ENCODE data around the gene ECT2L.

ECT2L gene

DNA sequence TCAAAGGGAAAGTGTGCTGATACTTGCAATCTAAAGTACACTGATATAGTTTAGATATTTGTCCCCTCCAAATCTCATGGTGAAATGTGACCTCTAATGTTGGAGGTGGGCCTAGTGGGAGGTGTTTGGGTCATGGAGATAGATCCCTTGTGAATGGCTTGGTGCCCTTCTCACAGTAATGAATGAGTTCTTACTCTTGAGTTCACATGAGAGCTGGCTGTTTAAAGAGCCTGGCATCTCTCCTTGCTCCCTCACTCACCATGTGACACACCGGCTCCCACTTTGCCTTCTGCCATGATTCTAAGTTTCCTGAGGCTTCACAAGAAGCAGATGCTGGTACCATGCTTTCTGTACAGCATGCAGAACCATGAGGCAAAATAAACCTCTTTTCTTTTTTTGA is 114.1 kb downstream of the ECT2L start:
- Histone ChIP-seq H3K27ac (ENCODE audit: low read length) (no peak overlapping the region), H3K27me3 (ENCODE audit: low read depth, low read length) (no peaks in the 10 kb centered on the region), H3K36me3 (replicated peaks; ENCODE audit: low read depth, low read length) (peaks cover 18% of the 10 kb centered on the region), H3K9ac (ENCODE audit: low read length) (no peak overlapping the region), H3K4me3 (ENCODE audit: low read length) (no peak overlapping the region), H3K4me1 (ENCODE audit: low read length) (peaks cover 6% of the 10 kb centered on the region; the same call in 1 of the 2 replicates), H3K4me2 (ENCODE audit: low read length) (no peak overlapping the region), H3K79me2 (ENCODE audit: low read length) (no peaks in the 10 kb centered on the region), H4K20me1 (ENCODE audit: insufficient read depth, low read length) (no peaks in the 10 kb centered on the region), H2AFZ (ENCODE audit: low read depth, low read length) (no peak overlapping the region), H3K9me3 (ENCODE audit: insufficient read depth, low read length) (no peaks in the 10 kb centered on the region)
- TF ChIP-seq EZH2phosphoT487 (IDR thresholded peaks at IDR 0.05; ENCODE audit: low read depth) = no peak
- TF ChIP-seq, protein P1, sequence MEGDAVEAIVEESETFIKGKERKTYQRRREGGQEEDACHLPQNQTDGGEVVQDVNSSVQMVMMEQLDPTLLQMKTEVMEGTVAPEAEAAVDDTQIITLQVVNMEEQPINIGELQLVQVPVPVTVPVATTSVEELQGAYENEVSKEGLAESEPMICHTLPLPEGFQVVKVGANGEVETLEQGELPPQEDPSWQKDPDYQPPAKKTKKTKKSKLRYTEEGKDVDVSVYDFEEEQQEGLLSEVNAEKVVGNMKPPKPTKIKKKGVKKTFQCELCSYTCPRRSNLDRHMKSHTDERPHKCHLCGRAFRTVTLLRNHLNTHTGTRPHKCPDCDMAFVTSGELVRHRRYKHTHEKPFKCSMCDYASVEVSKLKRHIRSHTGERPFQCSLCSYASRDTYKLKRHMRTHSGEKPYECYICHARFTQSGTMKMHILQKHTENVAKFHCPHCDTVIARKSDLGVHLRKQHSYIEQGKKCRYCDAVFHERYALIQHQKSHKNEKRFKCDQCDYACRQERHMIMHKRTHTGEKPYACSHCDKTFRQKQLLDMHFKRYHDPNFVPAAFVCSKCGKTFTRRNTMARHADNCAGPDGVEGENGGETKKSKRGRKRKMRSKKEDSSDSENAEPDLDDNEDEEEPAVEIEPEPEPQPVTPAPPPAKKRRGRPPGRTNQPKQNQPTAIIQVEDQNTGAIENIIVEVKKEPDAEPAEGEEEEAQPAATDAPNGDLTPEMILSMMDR (IDR thresholded peaks at IDR 0.05; ENCODE audit: low read depth, low read length) = no peak

DNA sequence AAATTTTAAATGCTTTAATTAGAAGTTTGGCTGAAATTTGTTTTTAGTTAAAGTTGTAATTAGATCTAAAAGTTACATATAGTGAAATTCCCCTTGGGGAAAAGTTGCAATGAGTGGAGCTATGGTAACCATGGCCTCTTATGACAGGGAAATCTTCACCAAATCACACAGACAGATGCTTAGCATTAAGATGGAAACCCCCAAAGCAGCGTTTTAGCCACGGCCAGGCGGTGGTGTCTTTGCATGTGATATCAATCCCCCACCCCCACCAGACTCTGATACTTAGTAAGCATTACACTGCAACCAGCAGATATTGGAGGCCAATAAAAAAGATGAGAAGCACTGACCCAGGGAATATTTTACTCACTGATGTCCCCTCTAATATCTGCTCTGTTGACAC is 116.4 kb downstream of the ECT2L start:
- no peaks in the 10 kb centered on the region for H3K79me2 ChIP-seq (ENCODE audit: low read length)
- no peak overlapping the region for H3K4me3 ChIP-seq (ENCODE audit: low read length)
- H3K9ac ChIP-seq (ENCODE audit: low read length) = no peak overlapping the region
- no peak overlapping the region for H2AFZ ChIP-seq (ENCODE audit: low read depth, low read length)
- H3K9me3 ChIP-seq (ENCODE audit: insufficient read depth, low read length) = no peaks in the 10 kb centered on the region
- H3K36me3 ChIP-seq (replicated peaks; ENCODE audit: low read depth, low read length) = peaks cover 16% of the 10 kb centered on the region
- TF ChIP-seq, protein P1 (IDR thresholded peaks at IDR 0.05; ENCODE audit: low read depth, low read length) = no peak
- no peak for TF ChIP-seq EZH2phosphoT487 (IDR thresholded peaks at IDR 0.05; ENCODE audit: low read depth)
- no peak overlapping the region for H3K27ac ChIP-seq (ENCODE audit: low read length)
- H3K4me1 ChIP-seq (ENCODE audit: low read length) = peaks cover 3% of the 10 kb centered on the region; the same call in 1 of the 2 replicates
- no peaks in the 10 kb centered on the region for H4K20me1 ChIP-seq (ENCODE audit: insufficient read depth, low read length)
- no peak overlapping the region for H3K4me2 ChIP-seq (ENCODE audit: low read length)
- no peaks in the 10 kb centered on the region for H3K27me3 ChIP-seq (ENCODE audit: low read depth, low read length)

DNA sequence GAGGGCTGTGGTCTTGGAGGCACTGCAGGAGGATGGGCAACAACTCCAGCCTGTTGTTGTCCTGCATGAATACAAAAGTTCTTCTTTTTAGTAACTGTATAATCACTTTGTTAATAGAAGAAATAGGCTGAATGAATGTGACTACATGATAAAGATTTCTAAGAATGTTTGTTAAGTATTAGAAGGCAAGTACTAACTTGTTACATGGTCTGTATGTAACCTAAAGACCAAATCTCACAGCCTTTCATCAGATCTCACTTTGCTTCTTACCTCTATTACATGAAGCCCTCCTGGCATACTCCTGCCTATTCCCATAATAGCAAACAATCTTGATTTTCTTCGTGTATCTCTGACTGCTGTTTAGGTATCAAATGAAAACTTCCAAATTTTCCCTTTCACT is 118.8 kb downstream of the ECT2L start:
- Histone ChIP-seq H4K20me1 (ENCODE audit: insufficient read depth, low read length) (no peaks in the 10 kb centered on the region), H3K4me1 (ENCODE audit: low read length) (peaks cover 2% of the 10 kb centered on the region; the same call in 1 of the 2 replicates), H2AFZ (ENCODE audit: low read depth, low read length) (no peak overlapping the region), H3K4me2 (ENCODE audit: low read length) (no peak overlapping the region), H3K27me3 (ENCODE audit: low read depth, low read length) (no peaks in the 10 kb centered on the region), H3K9ac (ENCODE audit: low read length) (no peak overlapping the region), H3K9me3 (ENCODE audit: insufficient read depth, low read length) (no peaks in the 10 kb centered on the region), H3K36me3 (replicated peaks; ENCODE audit: low read depth, low read length) (peaks cover 10% of the 10 kb centered on the region), H3K27ac (ENCODE audit: low read length) (no peak overlapping the region), H3K4me3 (ENCODE audit: low read length) (no peak overlapping the region), H3K79me2 (ENCODE audit: low read length) (no peaks in the 10 kb centered on the region)
- no peak for TF ChIP-seq EZH2phosphoT487 (IDR thresholded peaks at IDR 0.05; ENCODE audit: low read depth)
- TF ChIP-seq, protein P1 (IDR thresholded peaks at IDR 0.05; ENCODE audit: low read depth, low read length) = no peak

DNA sequence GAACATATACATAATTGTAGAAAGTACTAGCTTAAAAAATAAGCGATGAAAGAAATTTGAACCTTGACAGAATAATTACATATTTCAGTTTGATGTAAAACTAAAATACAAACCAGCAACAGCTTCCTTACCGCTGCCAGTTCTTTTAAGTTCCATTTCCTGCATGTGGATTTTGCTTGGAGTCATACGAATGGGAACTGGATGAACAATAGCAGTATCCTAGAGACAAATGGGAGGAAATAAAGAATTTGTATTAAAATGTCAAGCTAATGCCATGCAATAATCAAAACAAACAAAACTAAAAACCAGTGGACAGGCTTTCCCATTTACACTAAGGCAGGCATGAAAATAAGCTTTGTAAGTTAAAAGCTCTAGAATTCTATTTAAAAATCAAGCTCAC is 125.0 kb downstream of the ECT2L start:
- no peaks in the 10 kb centered on the region for H4K20me1 ChIP-seq (ENCODE audit: insufficient read depth, low read length)
- no peaks in the 10 kb centered on the region for H3K4me1 ChIP-seq (ENCODE audit: low read length)
- H2AFZ ChIP-seq (ENCODE audit: low read depth, low read length) = no peak overlapping the region
- TF ChIP-seq, protein P1 (IDR thresholded peaks at IDR 0.05; ENCODE audit: low read depth, low read length) = no peak
- TF ChIP-seq EZH2phosphoT487 (IDR thresholded peaks at IDR 0.05; ENCODE audit: low read depth) = no peak
- H3K4me3 ChIP-seq (ENCODE audit: low read length) = no peak overlapping the region
- H3K36me3 ChIP-seq (replicated peaks; ENCODE audit: low read depth, low read length) = no peaks in the 10 kb centered on the region
- H3K79me2 ChIP-seq (ENCODE audit: low read length) = no peaks in the 10 kb centered on the region
- H3K27me3 ChIP-seq (ENCODE audit: low read depth, low read length) = no peaks in the 10 kb centered on the region
- no peak overlapping the region for H3K27ac ChIP-seq (ENCODE audit: low read length)
- no peak overlapping the region for H3K9ac ChIP-seq (ENCODE audit: low read length)
- no peaks in the 10 kb centered on the region for H3K9me3 ChIP-seq (ENCODE audit: insufficient read depth, low read length)
- no peak overlapping the region for H3K4me2 ChIP-seq (ENCODE audit: low read length)

Data from OCI-LY3 (cell line).